Heart right ventricle (tissue), 16 donors: ENCODE results near the gene TNNT3. TPM values are rescaled to one million over a fixed set of nuclear protein-coding genes. Genes with fewer than 3 reads are reported as not detected.

Source experiments
- ATAC-seq, 8 donors: fragments of 200-7000 bp; cut with Tn5 transposase; one replicate each; pipeline ENCODE4 v1.9.1; 2020; ENCODE audit warnings: mild to moderate bottlenecking in 8 of 8, moderate library complexity in 8 of 8, moderate number of reproducible peaks in 1 of 8
- DNase-seq, 2 donors: peaks; one replicate each; pipeline ENCODE4 v3.0.0-alpha.2; 2020
- H3K27ac ChIP-seq, 10 donors: fragments of 200-600 bp; sonication (generic) in 2 of 10; one replicate each; pipeline versions ENCODE4 v1.5.0 to v1.8.0; 2020 to 2022; ENCODE audit warnings: mild to moderate bottlenecking in 3 of 10
- H3K27me3 ChIP-seq, 7 donors: fragments of 200-600 bp; one replicate each; pipeline ENCODE4 v1.8.0; 2021 to 2022; ENCODE audit warnings: mild to moderate bottlenecking in 2 of 7
- H3K36me3 ChIP-seq, 9 donors: fragments of 200-600 bp; sonication (generic) in 1 of 9; one replicate each; pipeline versions ENCODE4 v1.5.0 to v1.8.0; 2020 to 2022; ENCODE audit warnings: mild to moderate bottlenecking in 2 of 9
- H3K4me1 ChIP-seq, 9 donors: fragments of 200-600 bp; sonication (generic) in 1 of 9; one replicate each; pipeline versions ENCODE4 v1.5.0 to v1.8.0; 2020 to 2022; ENCODE audit warnings: mild to moderate bottlenecking in 4 of 9
- H3K4me3 ChIP-seq, 10 donors: fragments of 200-600 bp; sonication (generic) in 2 of 10; one replicate each; pipeline versions ENCODE4 v1.5.0 to v1.8.0; 2020 to 2022; ENCODE audit warnings: mild to moderate bottlenecking in 7 of 10, moderate library complexity in 2 of 10
- H3K9me3 ChIP-seq, 11 donors: fragments of 200-600 bp in 10 of 11; sonication (generic) in 2 of 11; one replicate each; pipeline versions ENCODE4 v1.5.0 to v1.8.0; 2013 to 2022; ENCODE audit warnings: mild to moderate bottlenecking in 2 of 11, control low read depth in 1 of 11, moderate library complexity in 1 of 11
- WGBS, 2 donors: extraction: QIAGEN DNeasy Blood & Tissue Kit; methylation state at CpG; one replicate each; pipeline ENCODE4 v1.1.7; 2013; ENCODE audit warnings: inconsistent platforms in 1 of 2; 5-methylcytosine and 5-hydroxymethylcytosine counted together
- intact Hi-C, 10 donors: fragments of 100-400 bp; cut with DNase I; formaldehyde crosslinking; loops; one replicate each; pipeline versions ENCODE4 v1.11.1 to v1.14.2; 2022
- long read RNA-seq, 3 donors: library from polyadenylated mRNA; unstranded; transcript quantifications; one replicate each; pipeline ENCODE4 v2.0.0, GENCODE V29; 2020 to 2021
- polyA plus RNA-seq, 2 donors: library from polyadenylated mRNA; stranded (reverse); fragments of 200-250 nt; gene quantifications; one replicate each; pipeline ENCODE4 v1.2.3, GENCODE V29; 2013
- total RNA-seq, 10 donors: library from RNA; stranded (reverse); fragmentation: NEBNext Ultra II Directional in 3 of 10; extraction: Animal tissue kit (Norgen Biotek cat#: 25700) in 3 of 10; gene quantifications; one replicate each; pipeline versions ENCODE4 v1.2.1 to v1.2.4, GENCODE V29; 2021 to 2023
- TF ChIP-seq, protein P1 (sequence below), 9 donors: fragments of 200-600 bp; sonication (generic) in 2 of 9; IDR thresholded peaks; one replicate each; pipeline versions ENCODE4 v1.5.0 to v1.8.0; 2021 to 2022; ENCODE audit warnings: antibody characterized with exemption in 9 of 9, mild to moderate bottlenecking in 5 of 9, moderate library complexity in 1 of 9
- donor health status: Arrhythmogenic right ventricular cardiomyopathy.
- donor health status: ischemic (EF 13 %, LVEDD 7.1; RV severe dilation, severe dysfunction).
- donor health status: healthy with polysubstance abuse.
- donor health status: DM: no; HTN: yes; CAD: no.
- donor health status: DM: no; HTN: no; CAD: no.
- donor health status: ischemic (EF 25% LVEDD 6.9; RV normal size, moderate dysfunction).
- donor health status: ischemic (EF 25% LVEDD 5.7; RV mildly dilated, moderate dysfunction).
- donor health status: healthy.
- donor health status: DM: yes; HTN: yes; CAD: no.
- donor health status: Ischemic cardiomyopathy.
- donor health status: ischemic (EF 35%, LVEDD 5.7; RV mildly dilated, moderate dysfunction).
- donor health status: nonischemic (EF 11% LVEDD 7.7; RV severe dilation, severe dysfunction).
- donor health status: DM: yes; HTN: yes; CAD: no.
- donor health status: PGD.
- donor health status: ischemic (EF 29% LVEDD 5.4; RV normal size, mild dysfunction).
- donor health status: nonischemic (EF 23%, LVEDD 6.1; RV moderate dilation, normal function).

The TNNT3 gene
- 10 to 100 TPM; 12.5 to 49.9 (median 39.9) TPM for total RNA-seq
- 10 to 100 TPM; 45.7 to 48.5 TPM for polyA plus RNA-seq
- long read RNA-seq, donor 1, partial matches to known transcripts = 8 of 19 reads
- long read RNA-seq, donor 1, other reads (novel, unspliced or antisense) = 11 of 19 reads
- long read RNA-seq, donor 2, partial matches to known transcripts = 13 of 21 reads
- long read RNA-seq, donor 2, other reads (novel, unspliced or antisense) = 7 of 21 reads
- long read RNA-seq, donor 3, partial matches to known transcripts = 10 of 14 reads
- long read RNA-seq, donor 3, other reads (novel, unspliced or antisense) = 4 of 14 reads

DNA sequence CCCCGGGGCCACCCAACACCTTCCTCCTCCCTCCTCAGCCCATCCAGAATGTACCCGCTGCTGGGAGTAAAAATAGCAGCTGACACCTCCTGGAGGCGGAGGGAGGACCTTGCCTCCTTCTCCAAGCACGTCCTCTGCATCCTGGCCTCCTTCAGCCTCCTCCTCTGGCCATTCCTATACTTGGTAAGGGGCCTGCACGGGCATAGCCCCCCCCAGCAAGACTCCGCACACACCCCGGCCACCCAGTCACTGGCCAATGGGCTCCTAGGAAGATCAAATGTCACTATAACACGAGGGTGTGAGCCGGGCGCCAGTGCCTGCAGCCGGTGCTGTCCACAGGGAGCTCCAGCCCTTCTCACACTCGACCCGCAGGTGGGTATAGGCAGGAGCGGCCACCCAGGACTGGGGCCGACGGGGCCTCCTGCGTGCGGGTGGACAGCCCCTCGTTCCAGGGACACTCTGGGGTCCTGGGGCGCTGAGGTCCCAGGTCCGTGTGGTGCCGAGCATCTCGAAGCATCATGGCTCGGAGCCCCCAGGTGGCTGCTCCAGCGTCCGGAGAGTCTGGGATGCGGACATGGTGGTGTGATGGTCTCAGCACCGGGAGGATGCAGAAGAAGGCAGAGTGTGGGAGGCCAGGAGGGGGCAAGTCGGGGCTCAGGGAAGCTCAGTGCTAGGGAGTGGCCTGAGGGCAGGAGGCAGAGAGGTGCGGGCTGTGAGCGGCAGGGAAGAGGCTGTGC is at the start of gene TNNT3:
Gene TNNT3, plus strand, starts transcription at position 313 of the 737 bp plus-strand sequence. CDS start 3,172 bp downstream, outside the sequence.
- intact Hi-C loops = loop anchor here in 8 of 10 donors (2.0 to 5.0 kb wide), 3 partner anchors 37 to 233 kb away; no protein-coding TSS in a partner anchor
- Histone ChIP-seq H3K9me3 (no peaks in the 10 kb centered on the region), H3K36me3 (no peaks in the 10 kb centered on the region), H3K27me3 (no peaks in the 10 kb centered on the region), H3K4me3 (peak within 1 kb of the TSS in 8 of 10 donors; percentile 22 to 53 (median 36)), H3K4me1 (peaks cover 32 to 83% (median 59%) of the 10 kb centered on the region in 9 donors), H3K27ac (peak within 1 kb of the TSS; percentile 50 to 94 (median 81))
- ATAC-seq (peak; percentile 6 to 53 (median 37)), DNase-seq (peak in 1 of 2 donors; percentile 59)
- whole genome bisulfite sequencing, 2 donors = 49 to 66% methylated on average over 31 of the region's 31 CpGs
- TF ChIP-seq, protein P1, sequence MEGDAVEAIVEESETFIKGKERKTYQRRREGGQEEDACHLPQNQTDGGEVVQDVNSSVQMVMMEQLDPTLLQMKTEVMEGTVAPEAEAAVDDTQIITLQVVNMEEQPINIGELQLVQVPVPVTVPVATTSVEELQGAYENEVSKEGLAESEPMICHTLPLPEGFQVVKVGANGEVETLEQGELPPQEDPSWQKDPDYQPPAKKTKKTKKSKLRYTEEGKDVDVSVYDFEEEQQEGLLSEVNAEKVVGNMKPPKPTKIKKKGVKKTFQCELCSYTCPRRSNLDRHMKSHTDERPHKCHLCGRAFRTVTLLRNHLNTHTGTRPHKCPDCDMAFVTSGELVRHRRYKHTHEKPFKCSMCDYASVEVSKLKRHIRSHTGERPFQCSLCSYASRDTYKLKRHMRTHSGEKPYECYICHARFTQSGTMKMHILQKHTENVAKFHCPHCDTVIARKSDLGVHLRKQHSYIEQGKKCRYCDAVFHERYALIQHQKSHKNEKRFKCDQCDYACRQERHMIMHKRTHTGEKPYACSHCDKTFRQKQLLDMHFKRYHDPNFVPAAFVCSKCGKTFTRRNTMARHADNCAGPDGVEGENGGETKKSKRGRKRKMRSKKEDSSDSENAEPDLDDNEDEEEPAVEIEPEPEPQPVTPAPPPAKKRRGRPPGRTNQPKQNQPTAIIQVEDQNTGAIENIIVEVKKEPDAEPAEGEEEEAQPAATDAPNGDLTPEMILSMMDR (IDR thresholded peaks at IDR 0.05) = peak in 6 of 9 donors; percentile 0 to 31 (median 14)

GRCh38 chr11:1870326-1870696 is 49.2 kb upstream of the TNNT3 start:
- H3K9me3 ChIP-seq = no peaks in the 10 kb centered on the region
- peaks cover 0 to 58% (median 16%) of the 10 kb centered on the region in 9 donors for H3K4me1 ChIP-seq
- DNase-seq = peak in 1 of 2 donors; percentile 15
- ATAC-seq = peak in 1 of 8 donors; percentile 0
- peaks cover 0 to 4% (median 0%) of the 10 kb centered on the region in 9 donors for H3K36me3 ChIP-seq
- H3K27me3 ChIP-seq = peaks cover 0 to 12% (median 5%) of the 10 kb centered on the region in 7 donors
- peak overlapping the region; percentile 2 to 59 (median 53) for H3K4me3 ChIP-seq
- intact Hi-C loops = no loop called here
- 60 to 77% methylated on average over 12 of the region's 12 CpGs for WGBS, 2 donors
- peak overlapping the region; percentile 22 to 90 (median 74) for H3K27ac ChIP-seq
- TF ChIP-seq, protein P1 (IDR thresholded peaks at IDR 0.05) = no peak

DNA sequence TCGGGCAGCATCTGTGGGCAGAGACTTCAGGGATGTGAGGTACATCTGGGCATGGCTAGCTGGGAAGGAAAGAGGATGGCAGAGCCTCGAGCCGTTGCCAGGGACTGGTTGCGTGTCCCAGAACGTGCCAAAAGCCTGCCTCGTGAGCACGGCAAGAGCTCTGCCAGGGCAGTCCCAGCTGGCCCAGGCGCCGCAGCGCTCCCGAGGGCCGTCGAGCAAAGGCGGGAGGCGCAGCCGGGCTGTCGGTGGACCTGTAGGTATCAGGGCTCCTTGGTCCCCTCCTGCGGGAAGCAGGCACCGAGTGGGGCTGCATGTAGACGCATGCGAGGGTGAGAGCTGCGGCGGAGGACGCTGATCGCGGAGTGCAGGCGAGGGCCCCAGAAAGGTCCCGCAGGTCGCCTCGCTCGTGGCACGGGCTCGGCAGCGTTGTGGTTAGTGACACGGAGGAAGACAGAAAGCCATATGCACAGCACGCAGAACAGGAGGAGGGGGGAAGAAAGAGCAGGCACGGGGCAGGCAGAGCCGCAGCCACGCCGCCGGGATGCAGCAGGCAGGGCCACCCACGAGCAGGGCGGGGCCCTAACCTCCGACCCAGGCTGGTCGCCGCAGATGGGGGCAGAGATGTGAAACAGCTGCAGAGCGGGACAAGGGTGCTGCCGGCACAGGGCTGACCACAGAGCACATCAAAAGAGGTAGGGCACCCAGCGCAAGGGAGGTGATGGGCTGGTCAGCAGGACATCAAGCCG is 48.6 kb upstream of the TNNT3 start:
- peak; percentile 5 to 32 (median 18) for ATAC-seq
- TF ChIP-seq, protein P1 (IDR thresholded peaks at IDR 0.05) = no peak
- Histone ChIP-seq H3K27me3 (peaks cover 0 to 12% (median 5%) of the 10 kb centered on the region in 7 donors), H3K9me3 (no peaks in the 10 kb centered on the region), H3K36me3 (peaks cover 0 to 4% (median 0%) of the 10 kb centered on the region in 9 donors), H3K4me3 (peak overlapping the region; percentile 2 to 59 (median 53)), H3K27ac (peak overlapping the region; percentile 22 to 90 (median 74)), H3K4me1 (peaks cover 0 to 64% (median 21%) of the 10 kb centered on the region in 9 donors)
- WGBS, 2 donors = 35 to 37% methylated on average over 50 of the region's 50 CpGs
- DNase-seq = peak in 1 of 2 donors; percentile 34
- intact Hi-C loops = no loop called here
